Retinal pigment epithelial cell (primary cell): ENCODE measurements around the gene ALDH1L2.

ENCODE experiments used
- DNase-seq: peaks from one replicate; pipeline ENCODE4 v3.0.0-alpha.2; 2010; ENCODE audit warnings: low read depth
- H3K4me3 ChIP-seq: 2 replicates; pipeline ENCODE4 v1.5.1; 2011; ENCODE audit warnings: mild to moderate bottlenecking, low read length, control low read depth, moderate library complexity
- TF ChIP-seq, protein P1 (sequence below): conservative IDR thresholded peaks from 2 replicates; pipeline ENCODE4 v1.5.1; 2011; ENCODE audit warnings: low read depth, low read length, control low read depth, inconsistent platforms

ALDH1L2 gene

DNA sequence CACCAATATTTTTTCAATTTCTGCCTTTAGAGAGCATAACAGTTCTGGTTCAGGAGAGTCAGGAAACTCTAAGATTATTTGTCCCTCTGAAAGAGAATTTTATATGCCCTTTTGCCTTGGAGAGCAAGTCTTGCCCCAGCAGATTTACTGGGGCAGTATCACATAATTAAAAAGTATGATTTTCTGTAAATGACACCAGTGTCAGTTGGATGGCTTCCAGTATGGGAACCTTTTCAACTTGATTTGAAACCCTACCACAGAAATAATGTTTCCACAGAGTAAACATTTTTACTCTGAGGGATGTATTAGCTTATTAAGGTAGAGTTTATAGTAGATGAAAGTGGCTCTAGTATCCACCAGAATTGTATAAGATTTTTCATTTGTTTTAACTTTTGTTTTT lies 82.8 kb downstream of the ALDH1L2 start:
- DNase-seq: no peak
- TF ChIP-seq, protein P1, sequence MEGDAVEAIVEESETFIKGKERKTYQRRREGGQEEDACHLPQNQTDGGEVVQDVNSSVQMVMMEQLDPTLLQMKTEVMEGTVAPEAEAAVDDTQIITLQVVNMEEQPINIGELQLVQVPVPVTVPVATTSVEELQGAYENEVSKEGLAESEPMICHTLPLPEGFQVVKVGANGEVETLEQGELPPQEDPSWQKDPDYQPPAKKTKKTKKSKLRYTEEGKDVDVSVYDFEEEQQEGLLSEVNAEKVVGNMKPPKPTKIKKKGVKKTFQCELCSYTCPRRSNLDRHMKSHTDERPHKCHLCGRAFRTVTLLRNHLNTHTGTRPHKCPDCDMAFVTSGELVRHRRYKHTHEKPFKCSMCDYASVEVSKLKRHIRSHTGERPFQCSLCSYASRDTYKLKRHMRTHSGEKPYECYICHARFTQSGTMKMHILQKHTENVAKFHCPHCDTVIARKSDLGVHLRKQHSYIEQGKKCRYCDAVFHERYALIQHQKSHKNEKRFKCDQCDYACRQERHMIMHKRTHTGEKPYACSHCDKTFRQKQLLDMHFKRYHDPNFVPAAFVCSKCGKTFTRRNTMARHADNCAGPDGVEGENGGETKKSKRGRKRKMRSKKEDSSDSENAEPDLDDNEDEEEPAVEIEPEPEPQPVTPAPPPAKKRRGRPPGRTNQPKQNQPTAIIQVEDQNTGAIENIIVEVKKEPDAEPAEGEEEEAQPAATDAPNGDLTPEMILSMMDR: no peak
- H3K4me3 ChIP-seq: no peak overlapping the region

DNA sequence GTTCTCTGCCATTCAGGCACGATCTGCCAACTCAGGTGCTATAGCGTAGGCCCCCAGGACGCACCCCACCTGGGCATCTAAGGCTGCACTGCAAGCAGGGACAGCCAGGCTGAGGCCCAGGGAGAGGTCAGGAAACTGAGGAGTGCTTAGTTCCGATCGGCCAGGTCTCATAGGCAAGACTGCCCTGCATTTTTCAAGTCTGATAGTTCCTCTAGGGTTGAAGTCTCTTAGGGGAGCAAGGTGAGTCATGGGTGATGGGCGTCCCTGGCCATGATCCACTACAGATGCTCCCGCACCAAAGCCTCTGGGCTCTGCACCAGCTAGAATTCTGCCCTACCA lies 84.9 kb downstream of the ALDH1L2 start:
- DNase-seq: no peak
- no peak overlapping the region for H3K4me3 ChIP-seq
- TF ChIP-seq, protein P1: no peak

DNA sequence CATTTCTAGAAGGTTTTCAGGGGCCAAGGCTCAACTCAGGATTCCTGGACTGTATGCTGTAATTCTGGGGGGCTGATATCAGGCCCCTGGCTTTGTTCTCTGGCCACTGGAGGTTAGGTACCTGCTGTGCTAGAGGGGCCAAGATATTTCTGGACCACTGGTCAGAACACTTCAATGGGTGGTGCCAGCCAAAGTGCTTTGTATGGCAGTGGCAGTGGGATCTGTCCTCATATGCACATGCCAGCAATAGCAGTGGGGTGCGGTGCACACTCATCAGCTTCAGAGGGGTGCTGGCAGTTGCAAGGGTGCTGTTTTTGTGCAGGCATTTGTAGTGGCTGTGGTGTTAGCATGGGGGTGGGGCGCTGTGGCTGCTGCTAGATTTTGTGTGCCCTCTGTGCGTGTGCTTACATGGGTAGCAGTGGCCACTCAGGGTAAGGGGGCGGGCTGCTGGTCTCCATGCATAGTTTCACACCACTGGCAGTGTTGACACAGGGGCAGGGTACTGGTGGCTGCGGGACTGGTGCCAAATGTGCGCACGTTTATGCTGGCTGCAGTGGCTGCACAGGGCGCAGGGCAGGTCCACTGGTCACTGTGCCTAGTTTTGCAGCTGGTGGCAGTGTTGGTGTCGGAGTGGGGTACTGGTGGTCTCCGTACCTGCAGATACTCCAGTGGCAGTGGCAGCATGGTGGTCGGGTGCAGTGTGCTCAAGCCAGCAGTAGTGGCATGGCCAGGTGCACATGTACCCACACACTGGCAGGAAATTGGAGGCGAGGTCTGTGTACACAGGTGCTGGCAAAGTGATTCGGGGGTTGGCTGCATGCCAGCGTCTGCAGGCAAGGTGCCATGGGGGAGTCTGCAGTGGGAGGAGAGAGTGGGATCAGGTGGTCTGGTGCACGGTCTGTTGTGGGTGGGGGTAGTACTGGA lies 85.6 kb downstream of the ALDH1L2 start:
- no peak overlapping the region for H3K4me3 ChIP-seq
- no peak for DNase-seq
- TF ChIP-seq, protein P1: no peak

DNA sequence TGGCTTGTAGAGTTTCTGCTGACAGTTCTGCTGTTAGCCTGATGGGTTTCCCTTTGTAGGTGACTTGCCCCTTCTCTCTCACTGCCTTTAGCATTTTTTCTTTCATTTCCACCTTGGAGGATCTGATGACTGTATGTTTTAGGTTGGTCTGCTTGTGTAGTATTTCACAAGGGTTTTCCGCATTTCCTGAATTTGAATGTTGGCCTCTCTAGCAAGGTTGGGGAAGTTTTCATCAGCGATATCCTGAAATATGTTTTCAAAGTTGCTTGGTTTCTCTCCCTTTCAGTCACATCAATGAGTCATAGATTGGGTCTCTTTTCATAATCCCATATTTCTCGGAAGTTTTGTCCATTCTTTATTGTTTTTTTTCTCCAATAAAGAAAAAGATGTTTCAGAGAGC lies 86.7 kb downstream of the ALDH1L2 start:
- no peak for DNase-seq

DNA sequence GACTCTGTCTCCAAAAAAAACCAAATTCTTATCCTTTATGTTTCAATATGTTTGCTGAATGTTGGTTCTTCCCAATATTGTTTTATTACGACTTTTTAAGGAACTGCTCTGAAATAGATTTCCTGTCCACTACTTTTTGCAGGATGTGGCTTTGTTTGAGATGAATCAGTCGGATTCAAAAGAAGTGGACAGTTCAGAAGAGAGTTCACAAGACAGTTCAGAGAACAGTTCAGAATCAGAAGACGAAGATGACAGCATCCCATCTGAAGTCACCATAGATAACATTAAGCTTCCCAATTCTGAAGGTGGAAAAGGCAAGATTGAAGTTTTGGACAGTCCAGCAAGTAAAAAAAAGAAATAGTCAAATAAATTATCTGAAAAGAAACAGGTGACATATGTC lies 89.9 kb downstream of the ALDH1L2 start:
- TF ChIP-seq, protein P1: no peak
- DNase-seq: no peak

More for the DNA sequence above, 86.7 kb downstream of the ALDH1L2 start:
- TF ChIP-seq, protein P1: no peak
- no peak overlapping the region for H3K4me3 ChIP-seq

DNA sequence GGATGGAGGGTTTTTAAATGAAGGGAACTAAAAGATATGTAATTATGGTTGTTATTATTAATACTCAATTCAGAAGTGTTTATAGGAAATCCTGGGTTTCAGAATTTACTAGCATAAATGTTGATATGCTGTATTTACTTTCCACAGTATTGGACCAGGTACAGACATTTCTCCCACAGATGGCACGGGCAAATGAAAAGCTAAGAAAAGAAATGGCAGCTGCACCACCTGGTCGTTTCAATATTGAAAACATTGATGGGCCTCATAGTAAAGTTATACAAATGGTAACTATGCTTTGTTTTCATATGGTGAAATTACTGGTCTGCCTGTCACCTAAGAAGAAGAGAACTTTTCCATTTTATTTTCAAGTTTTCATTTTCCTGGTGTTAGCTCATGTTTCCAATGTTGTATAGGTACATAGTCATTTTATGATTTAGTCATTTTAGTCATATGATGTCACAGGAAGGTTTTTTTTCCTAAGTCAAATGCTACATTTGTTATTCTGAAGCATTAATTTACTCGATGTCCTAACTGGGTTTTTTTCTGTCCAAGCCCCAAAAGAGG lies 92.6 kb downstream of the ALDH1L2 start:
- H3K4me3 ChIP-seq: no peak overlapping the region
- TF ChIP-seq, protein P1: no peak
- DNase-seq: no peak

More for the DNA sequence above, 89.9 kb downstream of the ALDH1L2 start:
- no peak overlapping the region for H3K4me3 ChIP-seq

GRCh38 chr12:104990950-104991349 lies 93.3 kb downstream of the ALDH1L2 start:
- TF ChIP-seq, protein P1: no peak
- no peak for DNase-seq

More at GRCh38 chr12:104990950-104991349, 93.3 kb downstream of the ALDH1L2 start:
- H3K4me3 ChIP-seq: no peak overlapping the region
